ENCODE results near the gene PAM. TPM values are rescaled to one million over a fixed set of nuclear protein-coding genes. Genes with fewer than 3 reads are reported as not detected.
"Not testable (repeated sequence)": the region's sequence is repeated elsewhere in the genome, so short reads cannot be mapped to it uniquely, and the experiment has no call there.

Gene PAM
- total RNA-seq, 2 donors from 2014 or later: 2,512 to 4,531 TPM

- no peak for DNase-seq (ENCODE audit: low spot score)
- H3K4me3 ChIP-seq: no peak overlapping the region
- no peak for TF ChIP-seq CTCF (IDR thresholded peaks at IDR 0.05)
- peaks cover 0 to 5% of the 10 kb centered on the region in 2 donors for H3K4me1 ChIP-seq
- H3K36me3 ChIP-seq: no peaks in the 10 kb centered on the region
- no peaks in the 10 kb centered on the region for H3K9me3 ChIP-seq
- H3K27ac ChIP-seq: no peak overlapping the region
- H3K27me3 ChIP-seq: no peaks in the 10 kb centered on the region
Measured at GRCh38 chr5:102747386-102748166, 7.5 kb upstream of the PAM start.

GRCh38 chr5:102749416-102750030, 5.6 kb upstream of the PAM start:
- Histone ChIP-seq H3K4me3 (no peak overlapping the region), H3K27me3 (no peaks in the 10 kb centered on the region), H3K36me3 (no peaks in the 10 kb centered on the region), H3K27ac (no peak overlapping the region), H3K9me3 (no peaks in the 10 kb centered on the region), H3K4me1 (peaks cover 0 to 9% of the 10 kb centered on the region in 2 donors)
- DNase-seq (ENCODE audit: low spot score): no peak
- TF ChIP-seq CTCF (IDR thresholded peaks at IDR 0.05): no peak

GRCh38 chr5:102750151-102750834, 4.8 kb upstream of the PAM start:
- H3K36me3 ChIP-seq: no peaks in the 10 kb centered on the region

DNA sequence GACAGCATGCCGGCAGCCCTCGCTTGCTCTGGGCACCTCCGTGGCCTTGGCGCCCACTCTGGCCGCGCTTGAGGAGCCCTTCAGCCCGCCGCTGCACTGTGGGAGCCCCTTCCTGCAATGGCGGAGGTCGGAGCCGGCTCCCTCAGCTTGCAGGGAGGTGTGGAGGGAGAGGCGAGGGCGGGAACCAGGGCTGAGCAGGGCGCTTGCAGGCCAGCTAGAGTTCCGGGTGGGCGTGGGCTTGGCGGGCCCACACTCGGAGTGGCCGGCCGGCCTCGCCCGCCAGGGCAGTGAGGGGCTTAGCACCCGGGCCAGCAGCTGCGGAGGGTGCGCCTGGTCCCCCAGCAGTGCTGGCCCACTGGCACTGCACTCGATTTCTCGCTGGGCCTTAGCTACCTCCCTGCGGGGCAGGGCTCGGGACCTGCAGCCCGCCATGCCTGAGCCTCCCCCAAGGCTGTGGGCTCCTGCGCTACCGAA, 3.2 kb upstream of the PAM start:
- H3K27ac ChIP-seq; H3K9me3 ChIP-seq; DNase-seq (ENCODE audit: low spot score); H3K27me3 ChIP-seq; H3K36me3 ChIP-seq; H3K4me3 ChIP-seq: not testable (repeated sequence)
- H3K4me1 ChIP-seq: peaks cover 0 to 10% of the 10 kb centered on the region in 2 donors

More at GRCh38 chr5:102750151-102750834, 4.8 kb upstream of the PAM start:
- TF ChIP-seq CTCF (IDR thresholded peaks at IDR 0.05): no peak
- Histone ChIP-seq H3K4me1 (peaks cover 0 to 10% of the 10 kb centered on the region in 2 donors), H3K27me3 (no peaks in the 10 kb centered on the region), H3K9me3 (no peaks in the 10 kb centered on the region), H3K4me3 (no peak overlapping the region), H3K27ac (no peak overlapping the region)
- no peak for DNase-seq (ENCODE audit: low spot score)

GRCh38 chr5:102753889-102754766, 977 bp upstream of the PAM start:
- Histone ChIP-seq H3K36me3 (no peaks in the 10 kb centered on the region), H3K4me1 (peaks cover 0 to 13% of the 10 kb centered on the region in 2 donors), H3K27me3 (no peaks in the 10 kb centered on the region), H3K9me3 (no peaks in the 10 kb centered on the region), H3K4me3 (peak overlapping the region; percentile 56 to 85), H3K27ac (peak overlapping the region; percentile 93 to 95)
- no peak for DNase-seq (ENCODE audit: low spot score)
- no peak for TF ChIP-seq CTCF (IDR thresholded peaks at IDR 0.05)
